ENCODE measurements around the gene NUP62.

- TF ChIP-seq CTCF (optimal IDR thresholded peaks at IDR 0.05 in 1 of 3, IDR thresholded peaks at IDR 0.05 in 1 of 3, conservative IDR thresholded peaks at IDR 0.05 in 1 of 3; ENCODE audit: extremely low read depth in 1 of 3, insufficient read depth in 2 of 3, low read length in 3 of 3), result no peak
- TF ChIP-seq EZH2 (IDR thresholded peaks at IDR 0.05; ENCODE audit: low read length), result no peak
Observed at GRCh38 chr19:49906879-49907564, 22.3 kb downstream of the NUP62 start.

Data from keratinocyte (primary cell).